Natural killer cell (primary cell): ENCODE results near the gene TLL2. TPM values are rescaled to one million over a fixed set of nuclear protein-coding genes. Genes with fewer than 3 reads are reported as not detected.
A peak's percentile ranks its signal among the peaks of the same experiment; 100 is the strongest.

ENCODE experiments used
- ATAC-seq, 3 donors: fragments of 150-1000 bp in 2 of 3; fragments of 200-7000 bp in 1 of 3; cut with Tn5 transposase; 1 replicate in 1 of 3; 2 replicates in 2 of 3; pipeline ENCODE4 v1.10.0; 2021; ENCODE audit warnings: mild to moderate bottlenecking in 2 of 3, moderate library complexity in 2 of 3
- DNase-seq, 2 donors: peaks; one replicate each; pipeline versions ENCODE4 v3.0.0 to v3.0.0-alpha.2; 2013 to 2021; ENCODE audit warnings: mixed read lengths in 1 of 2
- H3K27ac ChIP-seq: one replicate; pipeline ENCODE4 v1.5.1; 2013; ENCODE audit warnings: mild to moderate bottlenecking, low read length
- H3K27me3 ChIP-seq: one replicate; pipeline ENCODE4 v1.6.1; 2013; ENCODE audit warnings: low read length; ENCODE audit not compliant: control insufficient read depth, insufficient read depth
- H3K36me3 ChIP-seq: one replicate; pipeline ENCODE4 v1.6.1; 2013; ENCODE audit warnings: low read length; ENCODE audit not compliant: control insufficient read depth, insufficient read depth
- H3K4me1 ChIP-seq: one replicate; pipeline ENCODE4 v1.6.1; 2013; ENCODE audit warnings: low read length; ENCODE audit not compliant: control insufficient read depth, insufficient read depth
- H3K4me3 ChIP-seq: one replicate; pipeline ENCODE4 v1.5.1; 2013; ENCODE audit warnings: low read length
- H3K9me3 ChIP-seq: one replicate; pipeline ENCODE4 v1.6.1; 2013; ENCODE audit warnings: low read length; ENCODE audit not compliant: control insufficient read depth, insufficient read depth
- H3K27ac Mint-ChIP-seq, 2 donors: one replicate each; pipeline ENCODE4 v1.8.0; 2022; ENCODE audit warnings: mild to moderate bottlenecking in 2 of 2, mixed read lengths in 2 of 2, moderate library complexity in 1 of 2
- H3K27me3 Mint-ChIP-seq, 2 donors: one replicate each; pipeline ENCODE4 v1.8.0; 2022; ENCODE audit warnings: low read depth in 2 of 2, mixed read lengths in 2 of 2
- H3K36me3 Mint-ChIP-seq: one replicate; pipeline ENCODE4 v1.8.0; 2022; ENCODE audit warnings: mixed read lengths
- H3K4me1 Mint-ChIP-seq, 2 donors: one replicate each; pipeline ENCODE4 v1.8.0; 2022; ENCODE audit warnings: mixed read lengths in 2 of 2
- H3K4me3 Mint-ChIP-seq: one replicate; pipeline ENCODE4 v1.8.0; 2022; ENCODE audit warnings: mild to moderate bottlenecking, moderate library complexity, mixed read lengths
- H3K9me3 Mint-ChIP-seq, 2 donors: one replicate each; pipeline ENCODE4 v1.8.0; 2022; ENCODE audit warnings: mixed read lengths in 2 of 2
- WGBS: methylation state at CpG from one replicate; pipeline ENCODE4 v1.1.7; 2013; ENCODE audit warnings: missing lambda C conversion rate; ENCODE audit not compliant: insufficient coverage; 5-methylcytosine and 5-hydroxymethylcytosine counted together
- intact Hi-C: fragments of 100-400 bp; cut with micrococcal nuclease; formaldehyde crosslinking; loops from one replicate; pipeline ENCODE4 v1.14.2; 2022
- total RNA-seq, 4 donors: library from RNA; stranded (reverse); fragments of 120-200 nt in 1 of 4; gene quantifications; one replicate each; pipeline versions ENCODE4 v1.2.3 to v1.2.4, GENCODE V29; 2013 to 2022
- TF ChIP-seq, protein P1 (sequence below): fragments of 200-600 bp; IDR thresholded peaks from one replicate; pipeline ENCODE4 v1.8.0; 2022; ENCODE audit warnings: antibody characterized with exemption

TLL2 gene
- total RNA-seq, result not detected
- 0.14 TPM for total RNA-seq (2013)

GRCh38 chr10:96513698-96514561, at the start of gene TLL2:
Gene TLL2 (minus strand): TSS chr10:96513926. CDS start chr10:96513685, 241 bp downstream.
- peaks cover 9% of the 10 kb centered on the region for H3K27me3 ChIP-seq
- intact Hi-C loops, result no loop called here
- peaks cover 23 to 26% of the 10 kb centered on the region in 2 donors for H3K27me3 Mint-ChIP-seq
- peak within 1 kb of the TSS; percentile 82 for H3K4me3 Mint-ChIP-seq
- H3K9me3 ChIP-seq, result no peaks in the 10 kb centered on the region
- TF ChIP-seq, protein P1, sequence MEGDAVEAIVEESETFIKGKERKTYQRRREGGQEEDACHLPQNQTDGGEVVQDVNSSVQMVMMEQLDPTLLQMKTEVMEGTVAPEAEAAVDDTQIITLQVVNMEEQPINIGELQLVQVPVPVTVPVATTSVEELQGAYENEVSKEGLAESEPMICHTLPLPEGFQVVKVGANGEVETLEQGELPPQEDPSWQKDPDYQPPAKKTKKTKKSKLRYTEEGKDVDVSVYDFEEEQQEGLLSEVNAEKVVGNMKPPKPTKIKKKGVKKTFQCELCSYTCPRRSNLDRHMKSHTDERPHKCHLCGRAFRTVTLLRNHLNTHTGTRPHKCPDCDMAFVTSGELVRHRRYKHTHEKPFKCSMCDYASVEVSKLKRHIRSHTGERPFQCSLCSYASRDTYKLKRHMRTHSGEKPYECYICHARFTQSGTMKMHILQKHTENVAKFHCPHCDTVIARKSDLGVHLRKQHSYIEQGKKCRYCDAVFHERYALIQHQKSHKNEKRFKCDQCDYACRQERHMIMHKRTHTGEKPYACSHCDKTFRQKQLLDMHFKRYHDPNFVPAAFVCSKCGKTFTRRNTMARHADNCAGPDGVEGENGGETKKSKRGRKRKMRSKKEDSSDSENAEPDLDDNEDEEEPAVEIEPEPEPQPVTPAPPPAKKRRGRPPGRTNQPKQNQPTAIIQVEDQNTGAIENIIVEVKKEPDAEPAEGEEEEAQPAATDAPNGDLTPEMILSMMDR, result peak; percentile 37
- peak within 1 kb of the TSS; percentile 36 for H3K4me3 ChIP-seq
- H3K36me3 ChIP-seq, result peaks cover 2% of the 10 kb centered on the region
- H3K36me3 Mint-ChIP-seq, result no peaks in the 10 kb centered on the region
- ATAC-seq (peak; percentile 78 to 85 (median 78)), DNase-seq (peak; percentile 56 to 65)
- H3K4me1 Mint-ChIP-seq, result peaks cover 20 to 21% of the 10 kb centered on the region in 2 donors
- peaks cover 20% of the 10 kb centered on the region for H3K4me1 ChIP-seq
- 3% methylated on average over 68 of the region's 68 CpGs for WGBS
- peak within 1 kb of the TSS in 1 of 2 donors; percentile 49 for H3K27ac Mint-ChIP-seq
- no peaks in the 10 kb centered on the region for H3K9me3 Mint-ChIP-seq
- H3K27ac ChIP-seq, result no peak within 1 kb of the TSS

DNA sequence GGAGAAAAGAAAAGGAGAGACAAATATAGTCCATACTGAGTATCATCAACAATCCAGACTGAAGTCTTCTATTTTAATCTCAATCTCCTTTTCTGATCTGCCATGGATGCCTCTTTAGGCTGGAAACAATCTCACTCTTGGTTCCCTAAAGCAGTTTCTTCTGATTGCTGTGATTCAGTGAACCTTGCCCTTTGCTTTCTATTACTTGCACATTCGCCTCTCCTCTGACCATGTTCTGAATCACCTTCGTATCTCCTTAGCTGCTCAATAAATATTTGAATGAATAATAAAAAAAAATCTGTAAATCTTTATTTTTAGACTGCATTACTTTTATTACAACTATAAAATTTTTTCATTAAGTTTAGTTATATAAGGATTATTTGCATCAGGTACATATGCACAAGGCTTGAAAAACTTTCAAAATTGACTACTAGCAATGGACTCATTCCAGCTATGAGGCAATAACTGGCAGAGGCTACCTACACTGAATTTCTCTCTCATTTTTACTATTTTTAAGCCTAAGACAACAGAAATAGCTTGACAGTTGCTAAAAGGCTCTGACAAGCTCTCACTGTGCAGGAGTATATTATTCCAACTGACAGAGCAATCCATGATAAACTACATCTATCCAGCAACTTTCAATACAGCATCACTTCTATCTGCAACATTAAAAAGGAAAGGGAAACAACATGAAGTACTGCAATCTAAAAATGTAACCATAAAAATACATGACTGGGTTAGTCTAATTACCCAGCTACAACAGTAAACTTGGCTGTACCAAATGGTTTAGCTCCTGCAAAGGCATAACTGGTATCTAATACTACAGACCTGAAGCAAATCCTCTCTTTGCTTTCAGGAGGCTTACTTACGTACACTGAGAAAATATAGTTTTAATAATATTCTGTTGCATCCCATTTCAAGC, 47.5 kb upstream of the TLL2 start:
- Mint-ChIP-seq H3K9me3 (no peaks in the 10 kb centered on the region), H3K27me3 (no peaks in the 10 kb centered on the region), H3K4me3 (no peak overlapping the region), H3K4me1 (peaks cover 6 to 15% of the 10 kb centered on the region in 2 donors), H3K36me3 (no peaks in the 10 kb centered on the region), H3K27ac (no peak overlapping the region)
- no peak overlapping the region for H3K27ac ChIP-seq
- 100% methylated on average over 1 of the region's 3 CpGs for WGBS
- DNase-seq (no peak), ATAC-seq (no peak)
- no peaks in the 10 kb centered on the region for H3K27me3 ChIP-seq
- TF ChIP-seq, protein P1, result no peak
- intact Hi-C loops, result no loop called here
- no peaks in the 10 kb centered on the region for H3K9me3 ChIP-seq
- H3K4me1 ChIP-seq, result no peaks in the 10 kb centered on the region
- H3K36me3 ChIP-seq, result peaks cover 37% of the 10 kb centered on the region
- H3K4me3 ChIP-seq, result no peak overlapping the region

DNA sequence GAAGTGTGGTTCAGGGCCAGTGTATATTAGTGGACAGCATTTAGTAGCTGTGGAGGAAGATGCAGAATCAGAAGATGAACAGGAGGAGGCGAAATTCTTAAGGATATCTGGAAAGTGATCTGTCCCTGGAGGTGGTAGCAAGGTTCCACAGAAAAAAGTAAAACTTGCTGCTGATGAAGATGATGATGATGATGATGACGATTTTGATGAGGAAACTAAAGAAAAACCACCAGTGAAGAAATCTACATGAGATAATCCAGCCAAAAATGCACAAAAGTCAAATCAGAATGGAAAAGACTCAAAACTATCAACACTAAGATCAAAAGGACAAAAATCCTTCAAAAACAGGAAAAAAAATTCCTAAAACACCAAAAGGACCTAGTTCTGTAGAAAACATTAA, 46.8 kb upstream of the TLL2 start:
- no peaks in the 10 kb centered on the region for H3K4me1 ChIP-seq
- DNase-seq (no peak), ATAC-seq (no peak)
- Mint-ChIP-seq H3K4me3 (no peak overlapping the region), H3K36me3 (no peaks in the 10 kb centered on the region), H3K9me3 (no peaks in the 10 kb centered on the region), H3K27me3 (no peaks in the 10 kb centered on the region), H3K27ac (no peak overlapping the region), H3K4me1 (peaks cover 0 to 9% of the 10 kb centered on the region in 2 donors)
- 100% methylated on average over 1 of the region's 2 CpGs for WGBS
- H3K9me3 ChIP-seq, result no peaks in the 10 kb centered on the region
- H3K27ac ChIP-seq, result no peak overlapping the region
- H3K27me3 ChIP-seq, result no peaks in the 10 kb centered on the region
- H3K4me3 ChIP-seq, result no peak overlapping the region
- TF ChIP-seq, protein P1, result no peak
- intact Hi-C loops, result no loop called here
- H3K36me3 ChIP-seq, result peaks cover 39% of the 10 kb centered on the region
